Body of pancreas (tissue), 4 donors: ENCODE results near the gene YPEL5. TPM values are rescaled to one million over a fixed set of nuclear protein-coding genes. Genes with fewer than 3 reads are reported as not detected.
"Not testable (repeated sequence)": the region's sequence is repeated elsewhere in the genome, so short reads cannot be mapped to it uniquely, and the experiment has no call there.

Experiments
- ATAC-seq: fragments of 150-250 bp; one replicate; pipeline ENCODE4 v1.9.1; 2016
- DNase-seq, 4 donors: peaks; one replicate each; pipeline ENCODE4 v3.0.0-alpha.2; 2019
- H3K27ac ChIP-seq, 4 donors: fragments of 200-600 bp; sonication (generic); 1 replicate in 3 of 4; 2 replicates in 1 of 4; pipeline versions ENCODE4 v1.5.1 to v1.6.1; 2016 to 2019; ENCODE audit warnings: mild to moderate bottlenecking in 1 of 4, mixed read lengths in 1 of 4, moderate library complexity in 1 of 4
- H3K27me3 ChIP-seq, 2 donors: fragments of 200-600 bp; sonication (generic); one replicate each; pipeline ENCODE4 v1.6.0; 2016; ENCODE audit warnings: mild to moderate bottlenecking in 1 of 2
- H3K36me3 ChIP-seq, 2 donors: fragments of 200-600 bp; sonication (generic); replicated peaks in 1 of 2; 2 replicates each; pipeline ENCODE4 v1.5.1; 2016; ENCODE audit warnings: low read depth in 2 of 2; ENCODE audit not compliant: insufficient read depth in 1 of 2
- H3K4me1 ChIP-seq: fragments of 200-600 bp; sonication (generic); one replicate; pipeline ENCODE4 v1.6.0; 2016
- H3K4me3 ChIP-seq, 2 donors: fragments of 200-600 bp; sonication (generic); 1 replicate in 1 of 2; 2 replicates in 1 of 2; pipeline ENCODE4 v1.5.1; 2016 to 2019
- H3K9me3 ChIP-seq, 3 donors: fragments of 200-600 bp; sonication (generic); 1 replicate in 2 of 3; 2 replicates in 1 of 3; pipeline ENCODE4 v1.5.1; 2016
- CTCF ChIP-seq, 7 experiments: fragments of 450-650 bp in 4 of 7; fragments of 200-600 bp in 3 of 7; sonication (generic) in 3 of 7; IDR thresholded peaks; one replicate each; pipeline ENCODE4 v1.5.1; 2016 to 2019; ENCODE audit warnings: antibody characterized with exemption in 7 of 7
- POLR2A ChIP-seq, 3 donors: fragments of 450-650 bp; IDR thresholded peaks; one replicate each; pipeline ENCODE4 v1.6.1; 2016; ENCODE audit warnings: antibody characterized with exemption in 3 of 3, mild to moderate bottlenecking in 2 of 3
- WGBS, 2 donors: methylation state at CpG; one replicate each; pipeline ENCODE4 v1.1.5; 2017; 5-methylcytosine and 5-hydroxymethylcytosine counted together
- intact Hi-C: fragments of 100-400 bp; cut with DNase I; formaldehyde crosslinking; loops from one replicate; pipeline ENCODE4 v1.15.1; 2023
- total RNA-seq, 2 donors: library from RNA; depleted of rRNA; stranded (reverse); fragments of >200 nt; gene quantifications; one replicate each; pipeline ENCODE4 v1.1.0, GENCODE V29; 2016

The YPEL5 gene
- total RNA-seq, 2 donors from 2014 or later: 29.3 to 36.6 TPM

DNA sequence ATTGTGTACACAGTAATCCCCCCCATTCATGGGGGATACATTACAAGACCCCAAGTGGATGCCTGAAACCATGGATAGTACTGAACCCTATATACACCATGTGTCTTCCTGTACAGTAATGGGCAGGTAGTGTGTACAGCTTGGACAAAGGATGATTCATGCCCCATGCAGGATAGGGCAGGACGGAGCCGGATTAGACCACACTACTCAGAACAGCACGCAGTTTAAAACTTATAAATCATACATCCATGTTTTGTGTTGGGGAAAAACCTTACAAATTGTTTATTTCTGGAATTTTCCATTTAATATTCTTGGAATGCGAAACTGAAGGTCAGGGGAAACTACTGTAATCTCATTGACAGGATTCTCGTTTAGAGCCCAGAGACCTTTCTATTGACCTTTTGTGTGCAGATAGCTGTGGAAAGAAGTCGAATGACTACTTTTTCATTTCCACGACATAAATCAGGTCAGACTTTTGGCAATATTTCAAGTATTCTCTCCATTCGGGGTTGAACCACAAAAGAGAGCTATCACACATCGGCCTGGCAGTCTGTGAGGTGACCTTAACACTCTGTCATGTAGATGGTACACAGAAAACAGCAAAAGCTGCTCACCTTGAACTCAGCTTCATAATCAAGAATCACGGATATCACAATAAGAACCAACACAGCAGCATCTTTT, 9.9 kb upstream of the YPEL5 start:
- ATAC-seq (no peak), DNase-seq (no peak)
- Histone ChIP-seq H3K27ac (no peak overlapping the region), H3K4me1 (no peaks in the 10 kb centered on the region), H3K9me3 (no peaks in the 10 kb centered on the region), H3K4me3 (no peak overlapping the region), H3K36me3 (no peaks in the 10 kb centered on the region), H3K27me3 (no peaks in the 10 kb centered on the region)
- TF ChIP-seq POLR2A (IDR thresholded peaks at IDR 0.05): no peak
- no peak for TF ChIP-seq CTCF (IDR thresholded peaks at IDR 0.05)
- intact Hi-C loops: no loop called here
- WGBS, 2 donors: 43 to 52% methylated on average over 10 of the region's 10 CpGs

DNA sequence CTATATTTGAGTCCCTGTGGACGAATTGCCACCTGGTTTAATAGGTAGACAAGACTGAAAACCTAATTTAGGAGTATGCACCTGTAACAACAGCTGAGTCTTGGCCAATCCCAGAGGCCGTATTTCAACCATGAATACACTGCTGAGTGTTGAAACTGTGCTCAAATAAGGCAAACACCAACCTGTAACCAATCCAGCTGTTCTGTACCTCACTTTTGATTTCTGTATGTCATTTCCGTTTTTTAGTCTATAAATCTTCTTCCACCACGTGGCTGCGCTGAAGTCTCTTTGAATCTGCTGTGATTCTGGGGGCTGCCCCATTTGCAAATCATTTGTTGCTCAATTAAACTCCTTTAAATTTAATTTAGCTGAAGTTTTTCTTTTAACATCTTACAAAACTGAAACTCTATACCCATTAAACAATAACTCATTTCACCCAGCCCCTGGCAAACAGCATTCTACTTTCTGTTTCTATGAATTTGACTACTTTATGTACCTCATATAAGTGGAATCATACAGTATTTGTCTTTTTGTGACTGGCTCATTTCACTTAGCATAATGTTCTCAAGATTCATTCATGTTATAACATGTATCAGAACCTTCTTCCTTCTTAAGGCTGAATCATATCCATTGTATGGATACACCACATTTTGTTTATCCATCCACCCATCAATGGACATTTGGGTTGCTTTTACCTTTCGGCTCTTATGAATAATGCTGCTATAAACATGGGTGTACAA, 7.5 kb upstream of the YPEL5 start:
- Histone ChIP-seq H3K4me1 (no peaks in the 10 kb centered on the region), H3K27ac (no peak overlapping the region), H3K4me3 (no peak overlapping the region), H3K27me3 (no peaks in the 10 kb centered on the region), H3K36me3 (no peaks in the 10 kb centered on the region), H3K9me3 (no peaks in the 10 kb centered on the region)
- no peak for DNase-seq
- TF ChIP-seq POLR2A (IDR thresholded peaks at IDR 0.05) (no peak), CTCF (IDR thresholded peaks at IDR 0.05) (no peak)
- 64 to 74% methylated on average over 6 of the region's 6 CpGs for WGBS, 2 donors
- ATAC-seq: no peak
- intact Hi-C loops: no loop called here

DNA sequence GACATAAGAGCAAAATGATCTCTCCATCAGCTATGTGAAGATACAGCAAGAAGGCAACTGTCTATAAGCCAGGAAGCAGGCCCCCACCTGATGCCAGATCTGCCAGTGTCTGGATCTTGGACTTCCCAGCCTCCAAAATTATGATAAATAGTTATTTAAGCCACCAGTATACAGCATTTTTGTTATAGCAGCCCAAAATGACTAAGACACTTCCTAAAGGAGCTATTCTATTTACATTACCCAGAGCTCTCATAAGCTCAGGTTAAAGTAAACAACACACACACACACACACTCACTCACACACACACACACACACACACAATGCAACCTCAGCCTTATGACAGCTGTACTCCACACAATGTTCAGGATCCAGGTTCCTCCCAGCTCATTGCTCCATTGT, 5.7 kb upstream of the YPEL5 start:
- TF ChIP-seq POLR2A (IDR thresholded peaks at IDR 0.05) (no peak), CTCF (IDR thresholded peaks at IDR 0.05) (no peak)
- Histone ChIP-seq H3K36me3 (no peaks in the 10 kb centered on the region), H3K4me1 (peaks cover 8% of the 10 kb centered on the region), H3K27ac (no peak overlapping the region), H3K9me3 (no peaks in the 10 kb centered on the region), H3K27me3 (no peaks in the 10 kb centered on the region), H3K4me3 (no peak overlapping the region)
- ATAC-seq: no peak
- intact Hi-C loops: no loop called here
- no peak for DNase-seq

- no peak for ATAC-seq
- no peak for DNase-seq
- WGBS, 2 donors: 24 to 30% methylated on average over 1 of the region's 1 CpG
These were observed 2.5 kb upstream of the YPEL5 start for GRCh38 chr2:30144260-30144659.

DNA sequence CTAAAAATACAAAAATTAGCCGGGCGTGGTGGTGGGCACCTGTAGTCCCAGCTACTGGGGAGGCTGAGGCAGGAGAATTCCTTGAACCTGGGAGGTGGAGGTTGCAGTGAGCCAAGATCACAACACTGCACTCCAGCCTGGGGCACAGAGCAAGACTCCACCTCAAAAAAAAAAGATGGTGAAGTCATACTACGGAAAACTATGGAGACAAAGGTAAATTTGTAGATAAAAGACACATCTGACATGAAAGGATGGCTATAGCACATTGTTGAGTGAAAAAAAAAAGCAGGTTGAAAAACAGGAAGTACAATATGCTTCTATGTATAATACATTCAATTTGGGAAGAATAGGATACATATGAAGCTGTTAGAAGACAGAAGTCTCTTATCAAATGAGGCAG, 1.9 kb upstream of the YPEL5 start:
- 87 to 93% methylated on average over 3 of the region's 3 CpGs for WGBS, 2 donors
- peaks cover 30% of the 10 kb centered on the region for H3K4me1 ChIP-seq
- DNase-seq, H3K27ac ChIP-seq, H3K4me3 ChIP-seq, intact Hi-C loops, H3K36me3 ChIP-seq, ATAC-seq, H3K9me3 ChIP-seq, H3K27me3 ChIP-seq: not testable (repeated sequence)

More at GRCh38 chr2:30144260-30144659, 2.5 kb upstream of the YPEL5 start:
- intact Hi-C loops: no loop called here
- H3K4me3 ChIP-seq: no peak overlapping the region
- TF ChIP-seq CTCF (IDR thresholded peaks at IDR 0.05): no peak
- no peak for TF ChIP-seq POLR2A (IDR thresholded peaks at IDR 0.05)
- H3K27me3 ChIP-seq: no peaks in the 10 kb centered on the region
- no peaks in the 10 kb centered on the region for H3K36me3 ChIP-seq
- peaks cover 23% of the 10 kb centered on the region for H3K4me1 ChIP-seq
- H3K9me3 ChIP-seq: no peaks in the 10 kb centered on the region
- no peak overlapping the region for H3K27ac ChIP-seq
